OCI-LY7 (cell line): ENCODE results near the gene PLA2G12A.

Experiments
- CTCF ChIP-seq: fragments of 200-600 bp; sonication (generic); conservative IDR thresholded peaks from 2 replicates; pipeline ENCODE4 v1.5.1; 2014; ENCODE audit warnings: mild to moderate bottlenecking, antibody characterized with exemption, low read length, moderate library complexity, mixed read lengths
- EZH2phosphoT487 ChIP-seq: fragments of 200-600 bp; sonication (generic); IDR thresholded peaks from 2 replicates; pipeline ENCODE4 v1.6.1; 2018; ENCODE audit warnings: low read depth, borderline replicate concordance, mild to moderate bottlenecking, mixed run types, antibody characterized with exemption, low read length, moderate library complexity, mixed read lengths

- TF ChIP-seq CTCF (no peak), EZH2phosphoT487 (no peak)
These were observed 11.1 kb downstream of the PLA2G12A start for GRCh38 chr4:109718759-109719158.
